Measurements from ENCODE around the gene MBNL3. TPM values are rescaled to one million over a fixed set of nuclear protein-coding genes. Genes with fewer than 3 reads are reported as not detected.

Gene MBNL3
- polyA plus RNA-seq, 1 of the 3 experiments (the other 2 are of a cell fraction) = 0.21 TPM

DNA sequence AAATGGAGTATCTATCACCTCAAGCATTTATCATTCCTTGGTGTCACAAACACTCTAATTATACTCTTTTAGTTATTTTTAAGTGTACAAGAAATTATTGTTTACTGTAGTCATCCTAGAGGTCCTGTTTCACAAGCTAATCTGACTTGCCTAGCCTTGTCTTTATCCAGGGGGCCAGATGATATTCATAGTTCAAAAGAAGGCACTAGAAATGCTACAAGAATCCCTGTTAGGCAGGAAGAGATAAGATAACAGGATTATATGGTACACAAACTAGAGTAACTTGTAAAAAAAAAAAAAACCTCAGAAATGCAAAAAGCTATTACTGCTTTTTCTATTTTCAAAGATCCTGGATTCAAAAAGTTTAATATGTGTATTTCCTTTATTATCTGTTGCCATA, 95.8 kb downstream of the MBNL3 start (continued):
- TF ChIP-seq CTCF (IDR thresholded peaks at IDR 0.05) (no peak), YY1 (IDR thresholded peaks at IDR 0.05; ENCODE audit: low read depth) (no peak), CHD2 (IDR thresholded peaks at IDR 0.05; ENCODE audit: low read length, partially characterized antibody) (no peak), RFX5 (IDR thresholded peaks at IDR 0.05; ENCODE audit: low read length) (no peak)
- TF ChIP-seq, protein P1, sequence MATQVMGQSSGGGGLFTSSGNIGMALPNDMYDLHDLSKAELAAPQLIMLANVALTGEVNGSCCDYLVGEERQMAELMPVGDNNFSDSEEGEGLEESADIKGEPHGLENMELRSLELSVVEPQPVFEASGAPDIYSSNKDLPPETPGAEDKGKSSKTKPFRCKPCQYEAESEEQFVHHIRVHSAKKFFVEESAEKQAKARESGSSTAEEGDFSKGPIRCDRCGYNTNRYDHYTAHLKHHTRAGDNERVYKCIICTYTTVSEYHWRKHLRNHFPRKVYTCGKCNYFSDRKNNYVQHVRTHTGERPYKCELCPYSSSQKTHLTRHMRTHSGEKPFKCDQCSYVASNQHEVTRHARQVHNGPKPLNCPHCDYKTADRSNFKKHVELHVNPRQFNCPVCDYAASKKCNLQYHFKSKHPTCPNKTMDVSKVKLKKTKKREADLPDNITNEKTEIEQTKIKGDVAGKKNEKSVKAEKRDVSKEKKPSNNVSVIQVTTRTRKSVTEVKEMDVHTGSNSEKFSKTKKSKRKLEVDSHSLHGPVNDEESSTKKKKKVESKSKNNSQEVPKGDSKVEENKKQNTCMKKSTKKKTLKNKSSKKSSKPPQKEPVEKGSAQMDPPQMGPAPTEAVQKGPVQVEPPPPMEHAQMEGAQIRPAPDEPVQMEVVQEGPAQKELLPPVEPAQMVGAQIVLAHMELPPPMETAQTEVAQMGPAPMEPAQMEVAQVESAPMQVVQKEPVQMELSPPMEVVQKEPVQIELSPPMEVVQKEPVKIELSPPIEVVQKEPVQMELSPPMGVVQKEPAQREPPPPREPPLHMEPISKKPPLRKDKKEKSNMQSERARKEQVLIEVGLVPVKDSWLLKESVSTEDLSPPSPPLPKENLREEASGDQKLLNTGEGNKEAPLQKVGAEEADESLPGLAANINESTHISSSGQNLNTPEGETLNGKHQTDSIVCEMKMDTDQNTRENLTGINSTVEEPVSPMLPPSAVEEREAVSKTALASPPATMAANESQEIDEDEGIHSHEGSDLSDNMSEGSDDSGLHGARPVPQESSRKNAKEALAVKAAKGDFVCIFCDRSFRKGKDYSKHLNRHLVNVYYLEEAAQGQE (IDR thresholded peaks at IDR 0.05; ENCODE audit: low read depth, low read length) = no peak

- Histone ChIP-seq H3K9ac (no peak overlapping the region), H3K36me3 (replicated peaks in 1 of 2; ENCODE audit: control insufficient read depth in 1 of 2, insufficient read depth in 2 of 2, low read length in 1 of 2) (no peaks in the 10 kb centered on the region), H3K79me2 (ENCODE audit: insufficient read depth) (no peaks in the 10 kb centered on the region), H3K27ac (ENCODE audit: low read depth in 2 of 2, low read length in 1 of 2) (no peak overlapping the region), H4K20me1 (ENCODE audit: insufficient read depth) (no peaks in the 10 kb centered on the region), H3K4me2 (no peak overlapping the region), H3F3A (replicated peaks; ENCODE audit: insufficient read depth) (no peaks in the 10 kb centered on the region), H3K9me2 (no peaks in the 10 kb centered on the region), H2AFZ (ENCODE audit: low read depth) (no peak overlapping the region), H3K9me3 (no peaks in the 10 kb centered on the region), H3K27me3 (ENCODE audit: insufficient read depth) (no peaks in the 10 kb centered on the region), H3K4me1 (ENCODE audit: control insufficient read depth in 1 of 2, insufficient read depth in 2 of 2, low read depth in 1 of 2, low read length in 1 of 2) (no peaks in the 10 kb centered on the region; a peak in 1 of 4 replicates), H3K4me3 (ENCODE audit: low read depth in 2 of 2, low read length in 1 of 2) (no peak overlapping the region)
- no peak for DNase-seq
- TF ChIP-seq YY1 (IDR thresholded peaks at IDR 0.05; ENCODE audit: low read depth) (no peak), RFX5 (IDR thresholded peaks at IDR 0.05; ENCODE audit: low read length) (no peak), SMC3 (IDR thresholded peaks at IDR 0.05; ENCODE audit: low read depth, low read length) (no peak), TCF12 (IDR thresholded peaks at IDR 0.05) (no peak)
- ChIA-PET POLR2A (no interaction called here), CTCF (interaction anchor here (1.0 kb wide), 1 partner anchor 298 kb away, joined by 3 read pairs; no protein-coding TSS in a partner anchor)
- 38% methylated on average over 9 of the region's 9 CpGs for WGBS (ENCODE audit: low lambda C conversion rate)
Observed at GRCh38 chrX:132390792-132391191, 98.0 kb downstream of the MBNL3 start.

DNA sequence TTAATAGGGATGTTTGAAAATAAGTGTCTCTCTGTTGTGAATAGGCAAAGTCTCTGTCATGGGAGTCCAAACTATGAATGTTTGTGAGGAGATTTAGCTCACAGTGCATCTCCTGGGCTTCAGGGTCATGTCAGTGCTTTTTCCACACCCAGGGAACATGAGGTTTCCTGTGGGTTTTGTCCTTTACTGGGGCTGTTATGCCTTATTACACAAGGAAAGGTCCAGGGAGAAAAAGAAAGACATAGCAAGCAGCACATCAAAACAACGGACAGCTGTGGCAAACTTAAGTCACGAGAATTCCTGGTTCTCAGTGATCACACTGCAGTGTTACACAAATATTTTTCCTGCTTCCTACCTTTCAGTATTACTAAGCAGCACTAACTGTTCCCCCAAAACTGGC, 99.4 kb downstream of the MBNL3 start:
- Histone ChIP-seq H3K36me3 (replicated peaks in 1 of 2; ENCODE audit: control insufficient read depth in 1 of 2, insufficient read depth in 2 of 2, low read length in 1 of 2) (no peaks in the 10 kb centered on the region), H3K27me3 (ENCODE audit: insufficient read depth) (no peaks in the 10 kb centered on the region), H3F3A (replicated peaks; ENCODE audit: insufficient read depth) (no peaks in the 10 kb centered on the region), H3K9me3 (no peaks in the 10 kb centered on the region), H2AFZ (ENCODE audit: low read depth) (no peak overlapping the region), H3K9ac (no peak overlapping the region), H3K79me2 (ENCODE audit: insufficient read depth) (no peaks in the 10 kb centered on the region), H3K4me2 (no peak overlapping the region), H3K4me3 (ENCODE audit: low read depth in 2 of 2, low read length in 1 of 2) (no peak overlapping the region), H3K9me2 (no peaks in the 10 kb centered on the region), H3K4me1 (ENCODE audit: control insufficient read depth in 1 of 2, insufficient read depth in 2 of 2, low read depth in 1 of 2, low read length in 1 of 2) (no peaks in the 10 kb centered on the region; a peak in 1 of 4 replicates), H3K27ac (ENCODE audit: low read depth in 2 of 2, low read length in 1 of 2) (no peak overlapping the region), H4K20me1 (ENCODE audit: insufficient read depth) (no peaks in the 10 kb centered on the region)
- POLR2A ChIA-PET = no interaction called here
- CTCF ChIA-PET = no interaction called here
- DNase-seq = no peak
- WGBS (ENCODE audit: low lambda C conversion rate) = 60% methylated on average over 2 of the region's 2 CpGs
- TF ChIP-seq TCF12 (IDR thresholded peaks at IDR 0.05) (no peak), GATA2 (CRISPR knock-in tag; IDR thresholded peaks at IDR 0.05) (no peak), NRF1 (IDR thresholded peaks at IDR 0.05; ENCODE audit: low read depth, low read length) (no peak), TAF1 (IDR thresholded peaks at IDR 0.05; ENCODE audit: borderline replicate concordance, low read depth, low read length) (no peak), EZH2phosphoT487 (IDR thresholded peaks at IDR 0.05; ENCODE audit: borderline replicate concordance, low read depth) (no peak), PBX3 (IDR thresholded peaks at IDR 0.05) (no peak), MEF2A (IDR thresholded peaks at IDR 0.05; ENCODE audit: borderline replicate concordance, low read depth) (no peak), USF1 (IDR thresholded peaks at IDR 0.05; ENCODE audit: borderline replicate concordance, low read depth) (no peak), FOSL2 (IDR thresholded peaks at IDR 0.05; ENCODE audit: borderline replicate concordance, low read depth) (no peak), RCOR1 (IDR thresholded peaks at IDR 0.05; ENCODE audit: low read length) (no peak)
- TF ChIP-seq, protein P2, sequence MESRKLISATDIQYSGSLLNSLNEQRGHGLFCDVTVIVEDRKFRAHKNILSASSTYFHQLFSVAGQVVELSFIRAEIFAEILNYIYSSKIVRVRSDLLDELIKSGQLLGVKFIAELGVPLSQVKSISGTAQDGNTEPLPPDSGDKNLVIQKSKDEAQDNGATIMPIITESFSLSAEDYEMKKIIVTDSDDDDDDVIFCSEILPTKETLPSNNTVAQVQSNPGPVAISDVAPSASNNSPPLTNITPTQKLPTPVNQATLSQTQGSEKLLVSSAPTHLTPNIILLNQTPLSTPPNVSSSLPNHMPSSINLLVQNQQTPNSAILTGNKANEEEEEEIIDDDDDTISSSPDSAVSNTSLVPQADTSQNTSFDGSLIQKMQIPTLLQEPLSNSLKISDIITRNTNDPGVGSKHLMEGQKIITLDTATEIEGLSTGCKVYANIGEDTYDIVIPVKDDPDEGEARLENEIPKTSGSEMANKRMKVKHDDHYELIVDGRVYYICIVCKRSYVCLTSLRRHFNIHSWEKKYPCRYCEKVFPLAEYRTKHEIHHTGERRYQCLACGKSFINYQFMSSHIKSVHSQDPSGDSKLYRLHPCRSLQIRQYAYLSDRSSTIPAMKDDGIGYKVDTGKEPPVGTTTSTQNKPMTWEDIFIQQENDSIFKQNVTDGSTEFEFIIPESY (IDR thresholded peaks at IDR 0.05; ENCODE audit: borderline replicate concordance, low read depth) = no peak
